ENCODE measurements around the gene CLCF1. TPM values are rescaled to one million over a fixed set of nuclear protein-coding genes. Genes with fewer than 3 reads are reported as not detected.

Gene CLCF1
- total RNA-seq = under 1 TPM; 0.33 to 0.34 TPM

GRCh38 chr11:67372993-67373647, at the start of gene CLCF1:
CLCF1 (minus strand) TSS chr11:67373598; CDS start chr11:67373539, 59 bp downstream.

DNA sequence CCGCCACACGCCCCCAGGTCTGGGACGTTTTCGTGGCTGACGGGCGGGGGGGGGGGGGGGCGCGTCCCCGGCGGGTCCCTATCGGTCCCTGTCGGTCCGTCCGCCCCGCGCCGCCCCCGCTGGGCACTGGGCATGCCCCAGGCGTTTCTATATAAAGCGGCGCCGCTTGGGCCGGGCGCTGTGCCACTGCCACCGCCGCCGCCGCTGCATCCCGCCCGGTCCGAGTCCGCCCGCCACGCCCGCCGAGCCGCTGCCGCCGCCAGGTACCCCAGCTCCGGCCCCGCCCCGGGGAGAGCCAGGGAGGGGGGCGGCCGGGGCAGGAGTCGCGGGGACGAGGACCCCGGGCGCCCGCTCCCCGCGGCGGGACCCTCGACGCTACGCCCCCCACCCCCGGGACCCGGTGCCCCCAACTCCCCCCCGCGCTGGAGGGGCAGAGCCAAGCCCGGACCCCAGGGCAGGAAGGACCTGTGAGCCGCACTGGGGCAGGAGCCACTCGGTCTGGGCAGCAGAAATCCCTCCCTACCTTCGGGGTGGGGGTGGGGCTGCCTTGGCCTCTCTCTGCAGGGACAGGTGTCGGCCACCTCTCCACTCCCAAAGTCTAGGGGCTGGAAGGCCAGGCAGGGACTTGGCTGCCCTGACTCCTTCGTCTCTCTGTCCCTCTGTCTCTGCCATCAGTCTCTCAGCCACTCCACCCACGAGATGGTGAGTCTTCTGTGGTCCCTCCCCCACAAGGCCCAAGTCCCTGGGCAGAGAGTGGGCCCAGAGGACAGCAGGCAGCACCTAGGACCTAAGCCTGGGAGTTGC, 42.3 kb upstream of the CLCF1 start, which contains the start of gene CARNS1:
CARNS1 (plus strand) TSS at position 178 of the 804 bp plus-strand sequence; CDS start at position 700, 522 bp downstream.

DNA sequence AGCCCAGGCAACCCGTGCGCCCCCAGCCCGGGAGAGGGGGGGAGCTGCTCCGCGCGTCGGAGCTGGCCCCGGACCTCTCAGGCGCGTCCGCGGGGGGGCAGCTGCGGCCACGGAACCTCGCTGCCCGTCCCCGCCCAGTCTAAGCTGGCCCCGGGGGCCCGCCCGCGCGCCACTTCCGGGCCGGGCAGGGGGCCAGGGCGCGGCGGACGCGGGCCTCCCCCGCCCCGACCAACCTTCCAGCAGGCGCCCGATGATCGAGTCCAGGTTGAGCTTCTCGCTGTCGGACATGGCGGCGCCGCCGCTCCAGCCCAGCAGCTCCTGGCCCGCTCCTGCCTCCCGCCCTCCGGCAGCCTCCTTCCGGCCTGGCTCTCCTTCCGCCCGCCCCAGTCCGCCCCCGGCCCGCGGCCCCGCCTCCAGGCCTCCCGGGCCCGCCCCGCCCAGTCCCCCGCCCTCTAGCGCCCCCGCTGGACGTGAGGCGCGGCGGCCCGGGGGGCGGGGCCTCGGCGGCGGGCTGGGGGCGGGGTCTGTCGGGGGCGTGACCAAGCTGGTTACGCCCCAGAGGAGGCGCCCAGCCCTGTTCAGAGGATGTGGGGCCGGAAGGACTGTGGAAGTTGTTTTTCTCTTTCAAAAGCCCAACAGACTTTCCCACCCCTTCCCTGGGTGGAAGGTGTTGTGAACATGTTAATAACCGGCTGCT, 28.2 kb upstream of the CLCF1 start, which contains the start of gene PPP1CA:
PPP1CA (minus strand) TSS at position 364 of the 697 bp plus-strand sequence; CDS start at position 288, 76 bp downstream.

DNA sequence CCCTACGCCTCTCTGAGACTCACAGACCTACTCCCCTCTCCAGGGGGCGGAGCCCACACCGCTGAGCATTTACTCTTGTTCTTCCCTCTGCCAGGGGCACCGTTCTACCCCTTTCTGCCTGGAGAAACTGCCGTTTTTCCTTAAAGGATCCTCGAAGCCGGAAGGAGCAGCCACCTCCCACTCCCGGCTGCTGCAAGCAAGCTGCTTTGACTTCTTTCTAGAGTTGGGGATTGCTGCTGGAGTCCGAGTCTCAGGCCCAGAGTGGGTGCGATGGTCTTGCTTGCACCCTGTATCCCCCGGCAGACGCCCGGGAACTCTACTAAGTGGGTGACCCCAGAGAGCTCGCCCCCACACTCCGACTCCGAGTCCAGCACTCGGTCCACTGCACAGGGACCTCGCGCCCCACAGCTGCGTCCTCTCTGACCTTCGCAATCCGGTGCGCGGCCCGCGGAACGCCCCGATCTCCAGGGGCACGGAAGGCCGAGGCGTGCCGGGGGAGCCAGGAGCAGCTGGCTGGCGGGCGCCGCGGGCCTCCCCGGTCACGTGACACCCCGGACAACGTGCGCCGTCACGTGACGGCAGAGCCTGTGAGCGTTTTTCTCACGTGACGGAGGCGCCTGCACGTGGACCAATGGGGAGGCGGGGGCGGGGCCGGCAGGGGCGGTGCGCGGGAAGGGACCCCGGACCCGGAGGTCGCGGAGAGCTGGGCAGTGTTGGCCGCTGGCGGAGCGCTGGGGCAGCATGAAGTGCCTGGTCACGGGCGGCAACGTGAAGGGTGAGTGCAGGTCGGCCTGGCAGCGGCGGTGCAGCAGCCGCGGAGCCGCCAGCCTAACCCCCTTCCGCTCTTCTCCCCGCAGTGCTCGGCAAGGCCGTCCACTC, 18.1 kb upstream of the CLCF1 start, which contains the start of gene RAD9A:
RAD9A (plus strand) TSS at position 683 of the 879 bp plus-strand sequence; CDS start at position 742, 59 bp downstream.

DNA sequence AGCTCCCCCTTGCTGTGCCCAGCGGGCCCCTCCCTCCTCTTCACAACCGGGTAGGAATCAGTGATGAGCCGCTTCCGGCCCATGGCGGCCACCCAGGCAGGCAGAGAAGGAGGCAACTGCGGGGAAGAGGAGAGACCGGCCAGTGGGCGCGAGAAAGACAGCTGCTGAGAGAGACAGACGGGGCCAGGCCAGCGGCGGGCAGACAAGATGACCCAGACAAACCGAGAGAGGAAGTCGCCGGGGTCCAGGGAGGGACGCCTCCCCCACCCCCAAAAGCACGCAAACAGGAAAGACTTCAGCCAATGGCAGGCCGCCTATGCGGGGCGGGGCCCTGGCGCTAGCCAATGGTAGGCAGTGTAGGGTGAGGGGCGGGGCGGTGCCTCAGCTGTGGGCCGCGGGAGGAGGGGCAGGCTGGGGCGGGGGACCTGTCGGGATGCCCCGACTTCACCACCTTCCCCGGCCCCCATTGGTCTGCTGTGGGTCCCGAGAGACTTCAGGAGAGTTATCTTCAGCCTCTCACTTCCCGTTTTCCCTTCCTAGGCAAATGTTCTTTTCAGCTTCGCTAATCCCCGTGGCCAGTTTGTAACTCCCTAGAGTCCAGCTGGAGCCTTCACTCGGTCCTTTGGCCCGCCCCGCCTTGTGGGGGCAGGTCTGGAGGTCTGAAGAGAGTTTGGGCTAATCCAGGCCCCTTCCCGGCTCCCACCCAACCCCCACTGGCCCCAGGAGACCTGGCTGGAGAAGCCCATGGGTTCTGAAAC, 19.9 kb downstream of the CLCF1 start, which contains the start of gene POLD4:
POLD4 (minus strand) TSS at position 230 of the 758 bp plus-strand sequence; CDS start at position 83, 147 bp downstream.

Small RNAs within 50 kb of the gene (small RNA-seq; reads per million reads assigned to genes)
- gene RN7SKP239 (0 reads per million in 2 donors), gene RNU6-1238P (0 to 0.09 reads per million in 2 donors)

Other genes starting within 250 kb of the CLCF1 start
- 10 to 100 TPM; 32.3 to 42.0 TPM for gene GRK2, start 107.1 kb downstream of the CLCF1 start, total RNA-seq
- gene ANKRD13D, start 84.3 kb downstream of the CLCF1 start, total RNA-seq = 10 to 100 TPM; 43.7 to 44.3 TPM
- gene SSH3, start 70.1 kb downstream of the CLCF1 start, total RNA-seq = 10 to 100 TPM; 11.7 to 14.8 TPM
- gene POLD4, start 20.1 kb downstream of the CLCF1 start, total RNA-seq = 10 to 100 TPM; 18.3 to 22.4 TPM
- gene RAD9A, start 18.4 kb upstream of the CLCF1 start, total RNA-seq = 10 to 100 TPM; 10.7 to 11.0 TPM
- 100 to 1,000 TPM; 176 to 244 TPM for gene PPP1CA, start 28.3 kb upstream of the CLCF1 start, total RNA-seq
- gene TBC1D10C, start 30.5 kb upstream of the CLCF1 start, total RNA-seq = not detected
- gene CARNS1, start 42.1 kb upstream of the CLCF1 start, total RNA-seq = under 1 TPM in 1 of 2 donors, not detected in 1; under 0.01 TPM
- gene RPS6KB2, start 54.9 kb upstream of the CLCF1 start, total RNA-seq = 10 to 100 TPM; 33.3 to 37.5 TPM
- 1 to 10 TPM in 1 of 2 donors, under 1 TPM in 1; 0.33 to 1.0 TPM for gene PTPRCAP, start 64.1 kb upstream of the CLCF1 start, total RNA-seq
- 100 to 1,000 TPM; 120 to 134 TPM for gene CORO1B, start 69.9 kb upstream of the CLCF1 start, total RNA-seq
- not detected for gene GPR152, start 79.1 kb upstream of the CLCF1 start, total RNA-seq
- not detected for gene CABP4, start 81.8 kb upstream of the CLCF1 start, total RNA-seq
- 10 to 100 TPM; 19.0 to 26.8 TPM for gene TMEM134, start 95.7 kb upstream of the CLCF1 start, total RNA-seq
- gene AIP, start 109.4 kb upstream of the CLCF1 start, total RNA-seq = 10 to 100 TPM; 52.3 to 81.6 TPM
- 10 to 100 TPM; 14.0 to 15.8 TPM for gene PITPNM1, start 131.8 kb upstream of the CLCF1 start, total RNA-seq
- gene CDK2AP2, start 134.6 kb upstream of the CLCF1 start, total RNA-seq = 10 to 100 TPM; 14.5 to 19.3 TPM
- not detected for gene CABP2, start 149.8 kb upstream of the CLCF1 start, total RNA-seq
- 1,000 to 10,000 TPM; 1,560 to 1,583 TPM for gene GSTP1, start 210.2 kb upstream of the CLCF1 start, total RNA-seq
- gene NDUFV1, start 233.3 kb upstream of the CLCF1 start, total RNA-seq = 100 to 1,000 TPM; 199 to 221 TPM

All from melanocyte of skin (primary cell).